Activated CD4-positive, alpha-beta T cell treated with anti-CD3 and anti-CD28 coated beads, Interleukin-2, amount 50 U/mL, for 1 hour (primary cell): ENCODE measurements around the gene MYO7B.

Experiments
- DNase-seq: peaks from one replicate; pipeline ENCODE4 v3.0.0-alpha.2; 2020

The MYO7B gene

DNA sequence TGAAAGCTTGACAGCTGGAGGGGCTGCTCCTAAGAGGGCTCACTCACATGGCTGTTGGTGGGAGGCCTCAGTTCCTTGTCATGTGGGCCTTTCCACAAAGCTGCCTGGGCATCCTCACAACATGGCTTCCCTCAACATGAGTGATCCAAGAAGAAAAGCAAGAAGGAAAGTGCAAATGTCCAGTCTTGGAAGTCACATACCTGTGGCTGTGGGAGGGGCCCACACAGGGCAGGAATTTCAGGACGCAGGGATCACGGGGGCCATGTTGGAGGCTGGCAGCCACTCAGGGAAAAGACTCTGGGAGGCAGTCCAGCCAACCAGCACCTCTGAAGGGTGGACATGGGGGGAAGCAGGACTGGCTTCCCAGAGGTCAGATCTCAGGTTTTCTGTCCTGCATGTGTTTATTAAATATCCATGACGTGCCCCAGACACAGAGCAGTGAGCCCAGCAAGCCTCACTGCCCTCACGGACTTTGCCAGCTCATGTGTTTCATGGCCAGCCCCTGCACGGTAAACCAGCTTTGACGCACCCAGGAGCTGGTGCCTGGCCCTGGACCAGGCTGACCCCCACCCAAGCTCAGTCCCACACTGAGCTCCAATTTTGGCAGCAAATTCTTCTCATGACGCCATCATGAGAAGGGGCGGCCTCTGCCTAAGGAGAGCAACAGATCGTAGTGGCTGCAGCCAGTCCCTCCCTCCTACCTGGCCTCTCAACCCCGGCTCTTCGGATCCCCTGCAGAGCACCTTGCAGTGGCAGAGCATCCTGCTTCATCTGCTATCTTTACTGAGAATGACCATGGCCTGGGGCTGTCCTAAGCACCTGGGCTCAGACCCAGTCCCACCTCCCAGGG, 75.8 kb downstream of the MYO7B start:
- DNase-seq, result no peak

DNA sequence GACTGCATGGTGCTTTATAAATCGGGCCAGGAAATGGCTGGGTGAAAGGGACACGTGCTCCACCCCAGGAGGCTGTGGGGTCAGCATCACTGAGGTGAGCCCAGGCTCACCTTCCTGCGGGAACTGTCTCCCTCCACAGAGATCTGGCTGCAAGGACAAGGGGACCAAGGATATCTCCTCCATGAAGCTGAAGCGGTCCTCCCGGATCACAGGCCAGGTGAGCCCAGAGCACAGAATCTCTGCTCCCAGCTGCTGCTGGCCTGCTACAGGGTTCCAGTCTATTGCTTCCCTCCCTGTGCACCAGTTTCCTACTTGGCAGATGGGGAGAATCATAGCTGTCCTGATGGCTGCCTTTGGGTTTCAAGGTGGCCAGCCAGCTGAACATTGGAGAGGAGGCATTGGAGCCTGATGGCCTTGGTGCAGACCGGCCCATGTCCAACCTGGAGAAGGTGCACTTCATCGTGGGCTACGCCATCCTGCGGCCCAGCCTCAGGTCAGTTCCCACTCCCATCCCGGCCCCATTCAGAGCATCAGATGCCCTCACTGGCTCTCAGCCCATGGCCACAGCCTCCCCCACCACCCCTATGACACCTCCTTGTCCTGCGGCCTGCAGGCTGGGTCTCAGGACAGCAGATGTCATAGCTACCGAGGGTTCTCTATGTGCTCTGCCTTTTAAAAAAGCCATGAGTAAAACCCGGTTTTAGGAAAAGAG, 76.8 kb downstream of the MYO7B start:
- no peak for DNase-seq

DNA sequence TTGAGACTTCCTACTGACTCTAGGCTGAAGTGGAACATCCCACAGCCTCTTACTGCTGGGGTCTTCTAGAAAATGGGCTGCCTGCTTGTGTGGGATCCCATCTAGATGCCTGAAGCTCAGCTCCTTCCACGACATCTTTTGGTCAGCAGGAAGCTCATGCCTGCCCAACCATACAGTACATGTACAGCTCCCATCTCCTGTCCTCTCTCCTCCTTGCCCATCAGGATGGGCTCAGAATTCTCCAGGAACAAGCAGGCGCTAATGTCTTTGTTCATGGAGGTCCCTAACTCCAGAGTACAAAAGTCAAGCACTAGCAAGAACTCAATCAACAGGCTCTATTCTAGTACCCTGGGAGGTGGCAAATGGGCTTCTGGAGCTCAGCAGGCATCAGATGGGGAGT, 78.8 kb downstream of the MYO7B start:
- DNase-seq, result no peak

DNA sequence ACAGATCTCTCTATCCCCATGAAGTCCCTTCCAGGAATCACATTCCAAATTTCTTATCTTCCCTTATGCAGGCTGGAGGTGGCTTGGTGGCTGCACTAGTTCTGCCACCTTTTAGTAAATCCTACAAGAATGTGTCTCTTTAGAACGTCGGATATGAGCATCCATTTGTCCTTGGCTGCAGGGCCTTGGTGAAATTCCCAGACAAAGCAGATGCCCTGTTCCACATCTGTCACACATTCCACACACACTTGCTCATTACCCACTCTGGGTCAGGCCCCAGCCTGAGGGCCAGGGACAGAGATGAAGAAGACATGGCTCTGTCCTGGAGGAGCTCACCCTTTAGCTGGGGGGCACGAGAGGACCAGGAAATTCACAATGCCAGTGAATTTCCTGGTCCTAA, 79.2 kb downstream of the MYO7B start:
- DNase-seq, result no peak

DNA sequence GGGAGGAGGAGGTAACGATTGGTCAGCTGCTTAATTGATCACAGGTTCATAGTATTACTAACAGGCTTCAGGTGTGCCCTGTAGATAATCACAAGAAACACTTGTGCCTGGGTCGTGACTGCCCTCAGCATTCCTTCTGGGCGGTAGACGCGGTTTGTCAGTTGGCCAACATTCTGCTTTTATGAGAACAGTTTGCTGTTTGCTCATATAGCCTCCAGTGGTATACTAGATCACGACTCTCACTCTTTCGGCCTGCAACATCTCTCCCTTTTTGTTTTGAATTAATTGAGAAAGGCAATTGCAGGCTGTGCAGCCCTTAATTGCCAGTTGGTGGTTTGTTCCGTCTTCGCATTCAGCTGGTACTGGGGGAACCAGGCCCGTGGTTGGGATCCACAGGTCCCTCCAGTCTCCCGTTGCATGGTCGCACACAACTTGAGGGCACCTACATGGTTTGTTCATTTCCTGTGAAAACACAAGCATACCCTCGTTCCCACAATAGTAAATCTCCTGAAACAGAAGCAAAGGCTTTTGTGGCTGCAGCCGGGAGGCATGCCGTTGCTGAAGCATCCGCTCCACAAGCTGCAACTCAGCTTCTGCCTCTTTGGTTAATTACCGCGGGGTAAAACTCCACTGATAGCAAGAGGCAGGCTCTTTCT, 80.2 kb downstream of the MYO7B start:
- DNase-seq, result no peak

DNA sequence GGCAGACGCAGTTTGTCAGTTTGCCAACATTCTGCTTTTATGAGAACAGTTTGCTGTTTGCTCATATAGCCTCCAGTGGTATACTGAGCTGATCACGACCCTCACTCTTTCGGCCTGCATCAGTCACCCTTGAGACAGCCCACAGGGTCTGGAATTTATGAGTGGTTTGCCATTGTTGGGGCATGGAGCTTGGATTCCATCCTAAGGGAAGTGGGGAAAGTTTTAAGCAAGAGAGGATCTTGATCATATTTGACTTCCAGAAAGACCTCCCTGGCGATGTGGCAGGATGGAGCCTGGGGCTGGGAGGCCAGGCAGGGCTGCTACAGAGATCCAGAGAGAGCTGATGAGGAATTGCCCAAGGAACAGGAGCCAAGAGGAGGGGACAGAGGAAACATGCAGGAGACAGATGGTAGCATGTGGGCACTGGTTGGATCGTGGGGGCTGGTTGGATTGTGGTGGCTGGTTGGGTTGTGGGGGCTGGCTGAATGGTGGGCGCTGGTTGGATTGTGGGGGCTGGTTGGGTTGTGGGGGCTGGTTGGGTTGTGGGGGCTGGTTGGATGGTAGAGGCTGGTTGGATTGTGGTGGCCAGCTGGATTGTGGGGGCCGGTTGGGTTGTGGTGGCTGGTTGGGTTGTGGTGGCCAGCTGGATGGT, 83.2 kb downstream of the MYO7B start:
- no peak for DNase-seq

DNA sequence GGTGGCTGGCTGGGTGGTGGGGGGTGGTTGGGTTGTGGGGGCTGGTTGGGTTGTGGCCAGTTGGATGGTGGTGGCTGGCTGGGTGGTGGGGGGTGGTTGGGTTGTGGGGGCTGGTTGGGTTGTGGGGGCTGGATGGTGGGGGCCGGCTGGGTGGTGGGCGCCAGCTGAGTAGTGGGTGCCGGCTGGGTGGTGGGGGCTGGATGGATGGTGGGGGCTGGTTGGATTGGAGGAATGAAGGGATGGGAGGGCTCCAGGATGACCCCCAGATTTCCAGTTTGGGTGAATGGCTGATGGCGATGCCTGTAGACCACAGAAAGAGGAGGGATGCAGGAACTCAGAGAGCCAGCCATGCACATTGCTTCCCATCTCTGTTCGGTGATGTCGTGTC, 83.7 kb downstream of the MYO7B start:
- DNase-seq, result no peak

DNA sequence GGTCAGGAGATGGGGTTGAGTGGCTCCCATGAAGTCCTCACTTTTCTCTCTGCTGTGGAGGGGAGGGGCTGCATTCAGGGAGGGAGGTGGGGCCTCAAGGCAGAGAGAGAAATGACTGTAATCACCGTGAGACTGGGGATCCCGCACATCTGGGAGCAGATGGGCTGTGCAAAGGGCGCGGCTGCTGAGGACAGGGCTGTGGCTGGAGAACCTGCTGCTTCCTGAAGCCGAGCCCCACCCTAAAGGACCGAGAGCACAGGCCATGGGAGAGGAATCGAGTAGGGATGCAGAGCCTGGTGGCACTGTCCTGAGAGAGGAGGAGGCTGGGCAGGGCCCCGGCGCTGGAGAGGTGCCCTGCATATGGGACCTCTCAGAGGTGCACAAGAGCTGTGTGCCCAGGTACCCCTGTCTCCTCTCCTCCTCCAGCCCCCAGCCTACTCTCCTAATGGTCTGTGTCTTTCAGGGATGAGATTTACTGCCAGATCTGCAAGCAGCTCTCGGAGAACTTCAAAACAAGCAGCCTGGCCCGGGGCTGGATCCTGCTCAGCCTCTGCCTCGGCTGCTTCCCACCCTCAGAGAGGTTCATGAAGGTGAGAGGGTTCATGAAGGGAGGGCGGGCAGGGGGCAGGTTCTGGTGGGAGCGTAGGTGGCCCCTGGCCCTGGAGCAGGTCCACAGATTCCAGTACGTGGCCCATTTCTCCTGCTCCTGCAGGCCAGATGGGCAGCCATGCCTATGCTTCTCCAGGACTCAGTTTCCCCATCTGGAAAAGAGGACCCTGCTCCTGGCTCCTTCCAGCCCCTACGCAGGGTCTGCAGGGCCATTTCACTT, 84.6 kb downstream of the MYO7B start:
- no peak for DNase-seq

DNA sequence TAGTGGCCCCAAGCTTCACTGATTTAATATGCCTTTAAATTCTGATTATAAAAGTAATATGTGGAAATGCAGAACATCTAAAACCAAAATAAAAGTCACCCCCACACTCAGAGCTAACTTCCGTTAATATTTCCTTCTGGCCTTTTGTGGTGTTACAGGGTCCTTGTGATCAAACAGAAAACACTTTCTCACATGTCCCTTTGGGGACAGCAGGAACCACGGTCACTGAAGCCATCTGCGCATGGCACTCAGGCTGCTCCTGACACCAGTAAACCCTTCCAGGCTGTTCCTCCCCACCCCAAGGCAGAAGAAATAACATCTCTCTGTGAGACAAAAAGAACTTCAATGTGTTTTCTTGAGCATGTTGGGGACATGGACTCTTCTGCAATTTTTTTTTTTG, 85.4 kb downstream of the MYO7B start:
- no peak for DNase-seq

DNA sequence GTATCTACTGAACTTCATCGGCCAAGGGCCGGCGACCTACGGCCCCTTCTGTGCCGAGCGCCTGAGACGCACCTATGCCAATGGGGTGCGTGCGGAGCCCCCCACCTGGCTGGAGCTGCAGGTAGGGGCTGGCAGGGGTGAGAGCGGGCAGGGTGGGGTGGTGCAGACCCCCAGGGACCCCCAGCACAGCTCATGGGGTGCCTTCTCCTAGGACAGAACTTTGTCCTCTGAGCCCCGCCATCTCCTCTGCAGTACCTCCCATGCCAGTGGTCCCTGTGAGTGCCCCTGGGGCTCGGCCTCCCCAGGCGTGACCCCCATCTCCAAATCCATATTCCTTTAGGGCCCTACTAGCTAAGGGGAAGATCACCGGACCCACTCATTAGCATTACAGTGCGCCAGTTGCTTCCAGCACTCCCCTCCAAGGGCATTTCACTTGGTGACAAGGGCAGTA, 86.5 kb downstream of the MYO7B start:
- DNase-seq, result no peak

DNA sequence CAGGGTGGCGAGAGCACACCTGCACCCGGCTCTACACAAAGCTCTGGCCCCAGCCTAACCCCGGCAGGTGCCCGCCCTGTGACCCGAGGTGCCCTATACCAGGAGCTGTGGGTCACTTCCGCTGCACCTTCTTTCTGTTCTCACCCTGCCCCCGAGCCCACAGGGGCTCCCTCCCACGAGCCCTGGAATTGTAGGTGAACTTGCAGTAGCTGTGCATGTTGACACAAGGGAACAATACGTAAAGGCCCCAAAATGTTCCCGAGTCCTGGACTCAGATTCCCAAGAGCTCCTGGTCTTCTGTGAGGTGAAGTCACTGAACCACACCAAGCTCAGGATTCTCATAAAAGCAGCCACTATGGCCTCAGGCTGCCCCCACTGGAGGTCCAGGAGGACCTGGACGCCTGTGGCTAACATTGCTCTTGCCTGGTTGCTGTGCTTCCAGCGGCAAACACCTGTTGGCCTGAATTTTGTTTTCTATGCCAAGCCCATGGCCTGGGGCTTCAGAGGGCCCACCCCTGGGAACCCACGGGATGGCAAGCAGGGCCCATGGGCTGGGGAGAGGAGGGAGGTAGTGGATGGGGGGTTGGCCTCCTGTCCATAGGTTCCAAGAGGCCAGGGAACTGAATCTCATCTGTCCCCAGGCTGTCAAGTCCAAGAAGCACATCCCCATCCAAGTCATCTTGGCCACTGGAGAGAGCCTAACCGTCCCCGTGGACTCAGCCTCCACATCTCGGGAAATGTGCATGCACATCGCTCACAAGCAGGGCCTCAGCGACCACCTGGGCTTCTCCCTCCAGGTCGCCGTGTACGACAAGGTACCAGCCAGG, 87.3 kb downstream of the MYO7B start:
- DNase-seq, result no peak

DNA sequence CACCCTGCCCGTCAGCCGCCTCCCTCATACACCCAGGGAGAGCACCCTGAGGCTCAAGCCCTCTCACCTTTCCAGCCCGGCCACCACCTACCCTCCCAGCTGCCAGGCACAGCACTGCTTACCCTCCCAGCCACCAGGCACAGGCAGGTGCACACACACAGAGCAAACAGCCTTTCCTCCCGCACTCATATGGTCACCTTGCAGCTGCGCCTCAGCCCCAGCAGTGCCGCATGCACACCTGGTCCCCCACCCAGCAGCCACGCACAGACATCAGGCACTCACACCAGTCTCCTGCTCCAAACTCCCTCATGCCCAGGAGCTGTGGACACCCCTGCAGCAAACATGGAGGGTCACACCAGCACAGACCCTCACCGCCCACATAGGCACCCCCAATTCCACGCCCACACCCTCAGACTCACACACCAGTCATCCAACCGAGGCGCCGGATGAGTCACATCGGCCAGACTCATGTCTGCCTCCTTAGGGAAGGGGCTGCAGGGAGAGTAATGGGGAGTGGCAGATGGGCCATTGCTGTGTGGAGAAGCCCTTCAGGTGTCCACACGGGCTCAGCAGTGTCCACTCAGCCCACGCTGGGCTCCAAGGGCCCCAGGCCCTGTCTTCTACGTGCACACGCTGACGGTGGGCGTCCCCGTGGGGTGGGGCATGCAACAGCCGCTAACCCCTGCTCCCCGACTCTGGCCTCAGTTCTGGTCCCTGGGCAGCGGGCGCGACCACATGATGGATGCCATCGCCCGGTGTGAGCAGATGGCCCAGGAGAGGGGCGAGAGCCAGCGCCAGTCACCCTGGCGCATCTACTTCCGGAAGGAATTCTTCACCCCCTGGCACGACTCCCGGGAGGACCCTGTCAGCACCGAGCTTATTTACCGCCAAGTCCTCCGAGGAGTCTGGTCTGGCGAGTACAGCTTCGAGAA, 88.2 kb downstream of the MYO7B start:
- no peak for DNase-seq

DNA sequence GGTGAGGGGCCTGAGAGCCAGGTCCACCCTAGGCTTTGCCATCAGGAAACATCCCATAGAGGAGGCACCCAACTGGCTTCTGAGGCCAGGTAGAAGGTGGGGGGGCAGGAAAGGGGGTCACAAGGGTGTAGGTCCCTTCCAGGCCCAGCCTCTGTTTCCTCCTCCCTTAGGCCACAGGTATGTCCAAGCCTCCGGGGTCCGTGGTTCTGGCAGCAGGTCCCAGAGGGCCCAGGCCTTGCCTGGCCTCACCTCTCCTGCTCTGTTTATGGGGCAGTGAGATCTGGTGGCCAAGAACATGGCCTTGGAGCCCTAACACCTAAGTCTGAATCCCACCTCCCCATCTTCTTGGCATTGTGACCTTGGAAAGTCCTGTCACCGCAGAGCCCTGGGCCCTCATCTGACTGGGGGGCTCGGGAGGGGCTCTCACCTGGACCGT, 88.9 kb downstream of the MYO7B start:
- no peak for DNase-seq

DNA sequence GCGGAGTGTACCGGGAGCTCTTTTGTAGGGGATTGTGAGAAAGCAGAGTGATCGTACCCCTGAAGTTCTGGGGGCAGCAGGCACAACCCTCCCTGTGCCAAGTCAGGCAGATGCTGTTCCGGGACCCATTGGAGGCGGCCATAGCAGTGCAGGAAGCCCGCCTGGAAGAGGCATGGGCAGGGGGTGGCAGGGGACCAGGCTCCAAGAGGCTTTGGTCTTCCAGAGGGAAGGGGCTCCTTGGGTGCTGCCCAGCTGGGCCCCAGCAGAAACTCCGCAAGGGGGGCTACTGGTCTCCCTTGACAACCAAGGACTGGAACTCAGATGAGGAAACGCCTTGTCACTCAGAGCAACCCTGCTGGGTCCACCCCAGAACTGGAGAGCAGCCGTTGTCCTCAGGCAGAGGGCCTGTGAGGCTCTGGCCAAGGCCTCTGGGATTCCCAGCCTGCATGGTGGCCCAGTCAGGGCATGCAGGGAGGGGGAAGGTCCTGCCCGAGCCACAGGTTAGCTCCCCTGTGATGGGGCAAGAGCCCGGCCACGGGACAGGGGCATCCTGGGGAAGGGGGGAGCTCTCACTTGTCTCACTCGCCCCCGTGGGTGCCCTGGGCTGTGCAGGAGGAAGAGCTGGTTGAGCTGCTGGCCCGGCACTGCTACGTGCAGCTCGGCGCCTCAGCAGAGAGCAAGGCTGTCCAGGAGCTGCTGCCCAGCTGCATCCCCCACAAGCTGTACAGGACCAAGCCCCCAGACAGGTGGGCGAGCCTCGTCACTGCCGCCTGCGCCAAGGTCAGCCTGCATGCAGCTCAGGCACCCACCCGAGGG, 89.5 kb downstream of the MYO7B start:
- no peak for DNase-seq

DNA sequence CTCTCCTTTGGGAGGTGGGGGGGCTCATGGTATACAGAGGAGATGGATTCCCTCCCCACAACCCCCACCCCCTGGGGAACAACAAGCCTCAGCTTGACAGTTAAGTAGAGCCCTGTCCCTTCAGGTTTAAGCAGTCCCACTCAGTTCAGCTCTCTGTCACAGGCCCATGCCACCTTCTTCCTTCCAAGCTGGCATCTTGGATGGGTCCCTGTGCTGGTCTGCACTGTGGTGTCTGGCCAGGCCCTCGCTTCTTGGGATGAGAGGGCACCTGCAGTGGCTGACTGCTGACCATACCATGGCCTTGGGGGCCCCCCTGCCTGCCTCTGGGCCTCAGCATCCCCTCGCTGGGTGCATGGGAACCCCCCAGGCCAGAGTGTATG, 90.1 kb downstream of the MYO7B start:
- DNase-seq, result no peak

DNA sequence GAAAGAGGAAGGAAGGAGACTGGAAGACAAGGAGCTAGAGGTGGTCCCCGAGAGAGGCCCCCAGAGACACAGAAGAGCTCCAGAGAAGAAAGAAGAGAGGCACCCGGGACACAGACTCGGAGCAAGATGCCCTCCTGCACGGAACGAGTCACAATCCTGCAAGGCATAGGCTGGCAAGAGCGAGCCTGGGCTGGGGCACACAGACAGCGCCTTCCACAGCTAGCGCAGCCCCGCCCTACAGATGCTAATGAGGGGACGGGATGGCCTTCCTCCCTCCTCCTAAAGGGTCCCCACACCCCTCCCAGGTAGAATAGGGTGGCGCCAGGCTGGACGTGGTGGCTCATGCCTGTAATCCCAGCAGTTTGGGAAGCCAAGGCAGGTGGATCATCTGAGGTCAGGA, 90.7 kb downstream of the MYO7B start:
- DNase-seq, result no peak

DNA sequence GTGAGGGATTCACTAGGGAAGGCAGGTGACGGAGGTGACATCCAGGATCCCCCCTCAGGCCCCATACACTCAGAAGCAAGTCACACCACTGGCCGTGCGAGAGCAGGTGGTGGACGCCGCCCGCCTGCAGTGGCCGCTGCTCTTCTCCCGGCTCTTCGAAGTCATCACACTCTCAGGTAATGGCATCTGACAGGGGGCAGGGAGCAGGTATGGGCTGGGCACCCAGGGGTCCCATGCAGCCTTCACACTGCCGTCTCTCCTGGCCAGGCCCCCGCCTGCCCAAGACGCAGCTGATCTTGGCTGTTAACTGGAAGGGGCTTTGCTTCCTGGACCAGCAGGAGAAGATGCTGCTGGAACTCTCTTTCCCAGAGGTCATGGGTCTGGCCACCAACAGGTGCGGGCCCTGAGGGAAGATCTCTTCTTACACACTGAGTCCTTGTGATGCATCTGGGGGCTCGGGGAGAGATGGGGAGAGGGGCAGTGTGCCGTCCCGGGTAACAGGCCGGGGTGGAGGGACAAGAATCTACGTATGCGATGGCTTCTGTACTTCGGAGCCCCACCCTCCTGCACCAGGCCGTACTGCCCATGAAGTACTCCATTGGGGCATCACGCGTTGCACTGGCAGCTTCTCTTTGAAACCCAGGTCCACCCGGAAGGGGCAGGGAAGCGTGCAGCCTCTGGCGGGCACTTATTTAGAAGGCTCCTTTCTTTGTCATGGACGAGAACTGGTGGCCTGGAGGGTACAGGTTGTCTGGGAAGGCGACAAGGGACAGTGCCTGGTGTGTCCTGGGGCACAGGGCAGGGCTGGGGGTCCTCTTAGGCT, 91.6 kb downstream of the MYO7B start:
- no peak for DNase-seq

DNA sequence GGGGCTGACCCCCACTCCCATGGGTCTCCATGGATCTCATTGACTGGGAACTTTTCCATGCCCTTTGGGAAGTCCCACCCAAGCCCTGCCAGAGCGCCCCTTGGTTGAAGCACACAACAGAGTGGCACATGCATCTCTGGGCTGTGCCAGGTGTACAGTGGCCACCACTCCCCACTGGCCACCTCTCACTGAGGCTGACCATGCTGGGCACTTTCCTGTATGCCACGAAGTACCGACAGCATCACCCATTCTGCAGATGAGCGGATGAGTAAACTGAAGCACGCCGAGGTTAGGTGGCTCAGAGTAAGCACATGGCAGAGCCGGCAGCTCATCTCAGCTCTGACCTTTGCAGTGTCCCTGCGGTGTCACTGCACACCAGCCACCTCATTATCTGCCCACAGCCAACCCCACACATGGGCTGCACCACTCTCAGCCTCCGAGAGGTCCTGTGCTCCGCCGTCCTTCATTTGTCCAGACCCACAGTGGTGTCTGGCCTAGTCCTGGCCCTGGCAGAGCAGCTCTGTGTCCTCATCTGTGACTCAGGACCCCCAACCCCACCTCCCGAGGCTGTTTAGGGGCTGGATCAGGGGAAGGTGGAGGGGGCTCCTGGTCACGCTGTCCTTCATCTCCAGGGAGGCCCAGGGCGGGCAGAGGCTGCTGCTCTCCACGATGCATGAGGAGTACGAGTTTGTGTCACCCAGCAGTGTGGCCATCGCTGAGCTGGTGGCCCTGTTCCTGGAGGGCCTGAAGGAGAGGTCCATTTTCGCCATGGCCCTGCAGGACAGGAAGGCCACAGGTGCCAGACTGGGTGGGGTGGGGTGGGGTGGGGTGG, 92.5 kb downstream of the MYO7B start:
- DNase-seq, result no peak
